HS-27A (cell line): ENCODE results near the gene CST11.

Experiments
- DNase-seq: peaks from one replicate; pipeline ENCODE4 v3.0.0-alpha.2; 2012; ENCODE audit warnings: low read depth, missing footprints

The CST11 gene

GRCh38 chr20:23419995-23420901 lies 32.4 kb downstream of the CST11 start:
- DNase-seq = peak; percentile 42

GRCh38 chr20:23419657-23419994 lies 33.0 kb downstream of the CST11 start:
- no peak for DNase-seq

GRCh38 chr20:23417861-23418260 lies 34.8 kb downstream of the CST11 start:
- DNase-seq = no peak

- DNase-seq = no peak
Measured at GRCh38 chr20:23415959-23416583, 36.6 kb downstream of the CST11 start.

- DNase-seq = no peak
Measured at GRCh38 chr20:23415555-23415954, 37.1 kb downstream of the CST11 start.

GRCh38 chr20:23414526-23415188 lies 38.0 kb downstream of the CST11 start:
- DNase-seq = no peak

- no peak for DNase-seq
Measured at GRCh38 chr20:23413862-23414422, 38.7 kb downstream of the CST11 start.

- DNase-seq = no peak
Measured at GRCh38 chr20:23412026-23412425, 40.6 kb downstream of the CST11 start.

GRCh38 chr20:23410916-23411695 lies 41.6 kb downstream of the CST11 start:
- DNase-seq = no peak

- DNase-seq = no peak
Measured at GRCh38 chr20:23409800-23410199, 42.9 kb downstream of the CST11 start.

- no peak for DNase-seq
Measured at GRCh38 chr20:23408957-23409356, 43.7 kb downstream of the CST11 start.

- DNase-seq = no peak
Measured at GRCh38 chr20:23407781-23408464, 44.8 kb downstream of the CST11 start.

GRCh38 chr20:23406880-23407279 lies 45.8 kb downstream of the CST11 start:
- no peak for DNase-seq

GRCh38 chr20:23404196-23404595 lies 48.5 kb downstream of the CST11 start:
- DNase-seq = no peak

- no peak for DNase-seq
Measured at GRCh38 chr20:23403751-23404150, 48.9 kb downstream of the CST11 start.

GRCh38 chr20:23401051-23401450 lies 51.6 kb downstream of the CST11 start:
- no peak for DNase-seq
